ENCODE results near the gene RAMACL. TPM values are rescaled to one million over a fixed set of nuclear protein-coding genes. Genes with fewer than 3 reads are reported as not detected.

RAMACL gene
- total and polyA plus RNA-seq, 12 donors: 0.20 to 2.4 (median 0.63) TPM

DNA sequence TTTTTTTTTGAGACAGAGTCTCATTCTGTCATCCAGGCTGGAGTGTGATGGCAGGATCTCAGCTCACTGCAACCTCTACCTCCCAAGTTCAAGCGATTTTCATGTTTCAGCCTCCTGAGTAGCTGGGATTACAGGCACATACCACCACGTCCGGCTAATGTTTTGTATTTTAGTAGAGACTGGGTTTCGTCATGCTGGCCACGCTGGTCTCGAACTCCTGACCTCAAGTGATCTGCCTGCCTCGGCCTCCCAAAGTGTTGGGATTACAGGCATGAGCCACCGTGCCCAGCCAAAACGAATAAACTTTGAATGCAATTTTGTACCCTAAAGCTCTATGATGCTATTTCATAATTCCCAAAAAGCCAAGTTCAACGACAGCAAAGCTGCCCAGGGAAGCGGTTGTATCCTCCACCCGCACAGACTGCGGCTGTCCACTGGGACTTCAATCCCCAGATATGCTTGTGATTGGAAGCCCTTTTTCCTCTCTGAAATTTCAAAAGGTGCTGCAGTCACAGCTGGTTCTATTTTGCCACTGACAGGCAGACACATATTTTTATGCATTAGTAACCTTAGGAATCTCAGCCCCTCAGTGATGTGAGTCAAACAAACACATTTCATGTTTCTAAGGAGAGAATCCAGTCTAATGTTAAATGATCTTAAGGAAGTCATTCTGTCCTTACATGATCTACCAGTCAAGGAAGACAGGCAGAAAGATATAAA lies 8.7 kb upstream of the RAMACL start:
- H3K27me3 ChIP-seq: no peaks in the 10 kb centered on the region
- peak in 1 of 8 donors; percentile 21 for ATAC-seq
- WGBS, 2 donors: 87 to 88% methylated on average over 13 of the region's 13 CpGs
- no peak overlapping the region for H3K4me3 ChIP-seq
- no peaks in the 10 kb centered on the region for H3K9me3 ChIP-seq
- peaks cover 6 to 61% (median 38%) of the 10 kb centered on the region in 9 donors for H3K4me1 ChIP-seq
- no peaks in the 10 kb centered on the region for H3K36me3 ChIP-seq
- TF ChIP-seq, protein P1, sequence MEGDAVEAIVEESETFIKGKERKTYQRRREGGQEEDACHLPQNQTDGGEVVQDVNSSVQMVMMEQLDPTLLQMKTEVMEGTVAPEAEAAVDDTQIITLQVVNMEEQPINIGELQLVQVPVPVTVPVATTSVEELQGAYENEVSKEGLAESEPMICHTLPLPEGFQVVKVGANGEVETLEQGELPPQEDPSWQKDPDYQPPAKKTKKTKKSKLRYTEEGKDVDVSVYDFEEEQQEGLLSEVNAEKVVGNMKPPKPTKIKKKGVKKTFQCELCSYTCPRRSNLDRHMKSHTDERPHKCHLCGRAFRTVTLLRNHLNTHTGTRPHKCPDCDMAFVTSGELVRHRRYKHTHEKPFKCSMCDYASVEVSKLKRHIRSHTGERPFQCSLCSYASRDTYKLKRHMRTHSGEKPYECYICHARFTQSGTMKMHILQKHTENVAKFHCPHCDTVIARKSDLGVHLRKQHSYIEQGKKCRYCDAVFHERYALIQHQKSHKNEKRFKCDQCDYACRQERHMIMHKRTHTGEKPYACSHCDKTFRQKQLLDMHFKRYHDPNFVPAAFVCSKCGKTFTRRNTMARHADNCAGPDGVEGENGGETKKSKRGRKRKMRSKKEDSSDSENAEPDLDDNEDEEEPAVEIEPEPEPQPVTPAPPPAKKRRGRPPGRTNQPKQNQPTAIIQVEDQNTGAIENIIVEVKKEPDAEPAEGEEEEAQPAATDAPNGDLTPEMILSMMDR (IDR thresholded peaks at IDR 0.05): no peak
- intact Hi-C loops (cut with DNase I): loop anchor here in 1 of 10 donors (5.0 kb wide), 1 partner anchor 1657 kb away; no protein-coding TSS in a partner anchor
- DNase-seq: no peak
- H3K27ac ChIP-seq: peak overlapping the region in 1 of 10 donors; percentile 41

DNA sequence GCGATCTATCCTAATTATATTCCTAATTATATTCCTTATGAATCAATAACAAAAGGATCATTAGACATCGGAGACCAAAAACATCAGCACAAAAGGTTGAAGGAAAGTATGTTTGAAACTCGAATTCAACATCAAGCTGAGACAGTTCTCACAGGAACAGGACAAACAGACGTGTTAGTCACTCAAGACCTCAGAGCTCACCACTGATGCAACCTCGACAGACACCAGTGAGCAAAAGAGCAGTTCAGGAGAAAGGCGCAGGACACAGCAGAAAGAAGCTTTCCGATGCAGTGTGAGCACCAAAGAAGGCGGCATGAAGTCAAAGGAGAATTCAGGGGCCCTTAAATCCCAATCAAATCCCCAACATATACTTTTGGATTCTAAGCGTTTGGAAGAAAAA lies 6.3 kb upstream of the RAMACL start:
- TF ChIP-seq, protein P1 (IDR thresholded peaks at IDR 0.05): no peak
- DNase-seq (no peak), ATAC-seq (no peak)
- H3K9me3 ChIP-seq: no peaks in the 10 kb centered on the region
- no peaks in the 10 kb centered on the region for H3K36me3 ChIP-seq
- no peak overlapping the region for H3K4me3 ChIP-seq
- H3K4me1 ChIP-seq: peaks cover 4 to 58% (median 38%) of the 10 kb centered on the region in 9 donors
- WGBS, 2 donors: 96 to 97% methylated on average over 9 of the region's 9 CpGs
- no peak overlapping the region for H3K27ac ChIP-seq
- H3K27me3 ChIP-seq: no peaks in the 10 kb centered on the region
- intact Hi-C loops (cut with DNase I): no loop called here

DNA sequence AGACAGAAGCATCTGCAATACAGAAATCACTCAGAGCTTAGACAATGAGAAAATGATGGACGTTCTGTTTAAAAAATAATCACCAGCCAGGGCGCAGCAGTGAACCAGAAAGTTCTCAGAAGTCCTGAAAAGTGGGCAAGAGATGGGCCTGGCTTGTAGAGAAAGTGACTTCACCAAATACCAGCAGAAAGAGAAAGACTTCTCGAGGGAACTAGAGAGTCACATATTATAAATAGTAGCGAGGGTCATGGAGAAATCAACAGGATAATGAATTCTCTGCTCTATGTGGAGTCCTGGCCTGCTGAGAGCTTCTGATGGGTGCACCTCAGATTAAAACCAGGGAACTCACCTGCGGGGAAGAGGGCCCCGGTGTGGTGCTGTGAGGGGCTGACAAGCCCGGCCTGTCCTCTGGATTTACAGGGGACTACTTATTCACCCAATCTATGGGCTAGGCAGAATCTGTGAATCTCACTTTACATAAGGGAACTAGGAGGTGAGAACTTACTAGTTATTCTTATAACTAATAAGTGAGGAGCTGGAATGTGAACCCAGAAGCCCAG lies 5.6 kb upstream of the RAMACL start:
- intact Hi-C loops (cut with DNase I): no loop called here
- H3K9me3 ChIP-seq: no peaks in the 10 kb centered on the region
- no peak for DNase-seq
- H3K27ac ChIP-seq: no peak overlapping the region
- ATAC-seq: no peak
- 90% methylated on average over 7 of the region's 7 CpGs for WGBS, 2 donors
- TF ChIP-seq, protein P1 (IDR thresholded peaks at IDR 0.05): no peak
- no peak overlapping the region for H3K4me3 ChIP-seq
- H3K36me3 ChIP-seq: no peaks in the 10 kb centered on the region
- H3K27me3 ChIP-seq: no peaks in the 10 kb centered on the region
- peaks cover 2 to 52% (median 33%) of the 10 kb centered on the region in 9 donors for H3K4me1 ChIP-seq

DNA sequence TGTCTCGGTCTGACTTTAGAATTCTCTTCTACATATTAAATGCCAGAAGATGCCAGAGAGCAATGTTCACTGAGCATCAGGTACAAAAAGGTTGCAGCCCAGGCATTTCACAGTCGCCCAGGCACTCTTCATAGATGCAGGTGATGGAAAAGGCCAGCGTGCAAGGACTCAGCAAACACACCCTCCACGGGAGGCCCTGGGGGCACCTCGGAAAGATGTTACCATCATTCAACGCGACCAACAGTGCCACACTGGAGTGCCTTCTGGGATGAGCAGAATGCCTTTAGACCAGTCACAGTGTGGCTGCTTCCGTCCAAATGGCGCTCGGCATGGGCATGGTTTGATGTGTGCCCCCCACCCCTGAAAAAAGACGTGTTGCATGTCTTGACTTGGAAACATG lies 4.5 kb upstream of the RAMACL start:
- Histone ChIP-seq H3K27me3 (no peaks in the 10 kb centered on the region), H3K27ac (no peak overlapping the region), H3K4me1 (peaks cover 2 to 51% (median 32%) of the 10 kb centered on the region in 9 donors), H3K9me3 (no peaks in the 10 kb centered on the region), H3K36me3 (no peaks in the 10 kb centered on the region), H3K4me3 (no peak overlapping the region)
- WGBS, 2 donors: 94 to 95% methylated on average over 11 of the region's 11 CpGs
- intact Hi-C loops (cut with DNase I): no loop called here
- ATAC-seq: no peak
- TF ChIP-seq, protein P1 (IDR thresholded peaks at IDR 0.05): no peak
- DNase-seq: no peak

All from heart right ventricle (tissue), 16 donors.